GM12892 (cell line): Measurements from ENCODE around the gene OARD1.
"Not testable (repeated sequence)": the region's sequence is repeated elsewhere in the genome, so short reads cannot be mapped to it uniquely, and the experiment has no call there.

ENCODE experiments used
- DNase-seq: peaks from one replicate; pipeline ENCODE4 v3.0.0; 2011; ENCODE audit not compliant: insufficient read length
- FAIRE-seq: peaks from 2 replicates; lab custom pipeline; 2011; peaks lifted over from hg19 to GRCh38; lab: Jason Lieb, UNC
- POLR2A ChIP-seq: IDR thresholded peaks from 2 replicates; pipeline ENCODE4 v1.6.1; 2011; ENCODE audit warnings: low read depth, low read length, control low read depth
- POLR2AphosphoS5 ChIP-seq: IDR thresholded peaks from 2 replicates; pipeline ENCODE4 v1.6.1; 2011; ENCODE audit warnings: low read depth, low read length, control low read depth
- TAF1 ChIP-seq: IDR thresholded peaks from 2 replicates; pipeline ENCODE4 v1.6.1; 2011; ENCODE audit warnings: low read depth, mild to moderate bottlenecking, control low read depth, low read length, borderline replicate concordance

OARD1 gene

GRCh38 chr6:41032830-41033229 lies 39.3 kb downstream of the OARD1 start:
- DNase-seq, result no peak
- no peak for FAIRE-seq
- TF ChIP-seq POLR2AphosphoS5, result no peak
- no peak for TF ChIP-seq POLR2A
- TF ChIP-seq TAF1, result no peak

DNA sequence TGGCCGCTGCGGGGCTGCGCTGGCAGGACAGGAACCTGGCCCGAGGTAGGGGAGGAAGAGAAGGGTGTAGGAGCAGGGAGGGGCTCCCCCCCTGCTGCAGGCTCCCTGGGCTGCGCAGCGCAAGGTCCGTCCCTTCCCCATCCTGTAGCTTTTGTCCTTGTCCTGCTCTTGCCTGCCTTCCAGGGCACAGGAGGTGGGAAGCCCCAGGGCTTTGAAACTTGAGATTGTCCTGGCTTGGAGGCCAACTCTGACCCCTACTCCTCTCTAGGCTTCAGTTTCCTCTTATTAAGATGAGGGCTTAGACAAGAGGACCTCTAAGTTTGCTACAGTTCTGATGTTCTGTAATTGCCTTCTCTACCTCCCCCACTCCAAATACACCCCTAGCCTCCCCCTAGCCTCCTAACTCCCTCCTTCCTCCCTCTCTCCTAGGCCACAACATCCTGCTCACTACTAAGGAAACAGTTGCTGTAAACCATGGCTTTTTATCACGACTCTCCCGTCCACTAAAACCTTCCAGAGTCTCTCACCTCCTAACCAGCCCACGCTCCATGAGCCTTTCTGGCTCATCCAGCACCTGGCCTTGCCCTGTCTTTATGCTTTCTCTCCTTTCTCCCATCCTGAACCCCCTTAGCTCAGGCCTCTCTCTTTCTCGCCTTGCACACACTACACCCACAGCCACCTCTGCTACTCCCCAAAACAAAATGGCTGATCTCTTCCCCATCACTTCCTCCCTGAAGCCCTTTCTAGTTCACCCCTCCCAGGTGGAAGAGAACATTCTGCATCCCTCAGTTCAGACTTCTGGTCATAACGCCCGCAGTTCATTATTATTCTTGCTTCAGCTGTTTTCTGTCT lies 43.4 kb downstream of the OARD1 start:
- FAIRE-seq (no peak), DNase-seq (no peak)
- TF ChIP-seq POLR2AphosphoS5 (no peak), POLR2A (no peak), TAF1 (no peak)

DNA sequence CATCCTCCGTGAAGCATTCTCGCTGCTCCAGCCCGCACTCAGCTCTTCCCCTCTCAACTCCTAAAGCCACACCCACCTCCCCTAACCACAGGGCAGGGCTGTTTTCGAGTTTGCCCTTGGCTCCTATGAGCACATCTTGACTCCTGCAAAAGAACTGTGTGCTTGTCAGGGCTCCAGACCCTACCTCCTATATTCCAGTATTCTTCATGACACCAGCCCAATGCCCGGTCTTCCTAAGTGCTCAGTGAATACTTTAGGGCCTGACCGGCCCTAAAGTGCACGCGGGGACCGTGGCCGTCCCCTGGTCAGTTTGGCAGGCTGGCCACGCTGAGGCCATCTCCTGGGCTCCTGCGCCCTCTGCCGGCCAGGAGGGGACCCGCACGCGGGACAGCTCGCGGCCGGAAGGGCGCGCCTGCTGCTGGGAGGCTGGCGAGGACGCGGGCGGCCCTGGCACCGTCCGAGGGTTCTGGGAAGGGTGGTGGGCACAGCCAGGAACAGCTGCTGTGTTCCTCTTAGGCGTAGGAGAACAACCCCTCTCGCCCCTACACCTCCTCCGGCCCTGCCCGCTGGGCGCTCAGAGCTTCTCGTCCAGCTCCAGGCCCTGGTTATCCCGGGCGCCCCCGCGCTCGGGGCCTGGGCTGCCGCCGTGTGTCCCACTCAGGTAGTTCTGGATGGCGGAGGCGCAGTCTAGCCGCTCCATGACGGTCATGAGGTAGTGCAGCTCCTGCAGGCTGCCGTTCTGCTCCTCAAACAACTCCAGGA lies 44.2 kb downstream of the OARD1 start:
- peak; percentile 86 for DNase-seq
- TF ChIP-seq POLR2A (peak; percentile 44; the same call in 1 of the 2 replicates), TAF1 (0 out of 2 replicates have a peak, but pooled peaks have one; percentile 25), POLR2AphosphoS5 (no peak)
- peak; percentile 90 for FAIRE-seq

- FAIRE-seq (no peak), DNase-seq (no peak)
- no peak for TF ChIP-seq TAF1
- no peak for TF ChIP-seq POLR2AphosphoS5
- no peak for TF ChIP-seq POLR2A
These were observed 44.9 kb downstream of the OARD1 start for GRCh38 chr6:41027241-41027640.

DNA sequence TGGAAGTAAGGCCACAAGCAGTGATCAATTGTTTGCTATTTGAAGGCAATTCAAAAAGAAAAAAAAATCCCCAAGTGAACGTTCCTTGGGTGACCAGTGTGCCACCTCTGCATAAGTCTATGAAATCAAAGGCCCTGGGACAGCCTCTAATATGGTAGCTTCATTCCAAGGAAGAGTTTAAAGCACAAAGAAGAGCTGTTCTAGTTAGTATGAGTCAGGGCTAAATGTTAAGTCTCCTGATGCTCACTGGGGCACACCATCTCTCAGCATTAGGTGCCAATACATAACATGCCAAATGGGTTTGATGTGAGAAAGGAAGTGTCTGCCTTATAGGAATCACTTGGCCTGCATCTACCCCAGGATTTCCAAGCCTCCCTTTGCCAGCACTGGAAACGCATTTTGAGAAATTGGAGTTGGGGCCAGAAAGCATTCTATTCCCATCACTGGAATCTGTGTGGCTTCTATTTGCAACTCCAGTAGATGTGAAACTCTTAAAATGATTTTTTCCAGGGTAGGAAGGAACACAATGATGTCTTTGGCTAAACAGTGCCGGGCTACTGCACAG lies 46.1 kb downstream of the OARD1 start:
- no peak for TF ChIP-seq POLR2AphosphoS5
- no peak for TF ChIP-seq TAF1
- TF ChIP-seq POLR2A, result no peak
- FAIRE-seq (no peak), DNase-seq (no peak)

DNA sequence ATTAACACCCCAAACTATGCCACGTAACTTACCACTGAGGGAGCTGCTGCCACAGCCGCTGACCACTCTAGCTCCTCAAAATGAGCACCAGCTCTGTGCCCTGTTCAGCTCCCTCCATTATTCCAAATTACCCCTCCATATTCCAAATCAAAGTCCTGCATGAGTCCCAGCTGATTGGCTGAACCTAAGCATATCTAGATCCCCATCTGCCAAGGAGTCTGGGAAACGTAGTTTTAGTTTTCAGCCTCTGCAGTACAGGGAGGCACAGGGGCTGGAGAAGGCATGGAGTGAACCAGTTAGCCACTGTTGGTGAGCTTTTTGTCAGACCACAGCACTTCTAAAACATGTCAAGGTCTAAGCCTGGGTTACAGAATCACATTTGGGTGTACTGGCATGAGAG lies 49.0 kb downstream of the OARD1 start:
- TF ChIP-seq POLR2AphosphoS5, result no peak
- TF ChIP-seq TAF1, result no peak
- no peak for TF ChIP-seq POLR2A

DNA sequence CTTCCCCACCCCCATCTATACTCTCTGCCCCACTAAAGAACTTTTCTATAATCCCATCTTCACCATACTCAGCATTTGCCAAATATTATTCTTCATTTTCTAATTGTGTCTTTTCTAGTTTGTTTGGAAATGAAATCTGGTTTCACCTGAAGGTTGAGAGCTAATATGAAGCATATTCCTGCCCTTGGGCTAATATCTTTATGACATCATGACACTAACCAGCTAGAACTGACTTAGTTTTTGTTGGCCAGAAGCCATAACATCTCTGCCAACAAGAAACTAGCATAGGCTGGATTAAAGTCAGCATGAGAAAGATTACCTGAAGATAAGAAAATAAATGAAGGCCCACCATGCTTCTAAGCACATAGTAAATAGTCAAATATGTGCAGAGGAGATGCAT lies 49.9 kb downstream of the OARD1 start:
- FAIRE-seq, result no peak
- TF ChIP-seq POLR2AphosphoS5, result no peak
- TF ChIP-seq POLR2A, result no peak
- TF ChIP-seq TAF1, result no peak
- no peak for DNase-seq

More for the DNA sequence above, 49.0 kb downstream of the OARD1 start:
- no peak for FAIRE-seq
- DNase-seq, result no peak

DNA sequence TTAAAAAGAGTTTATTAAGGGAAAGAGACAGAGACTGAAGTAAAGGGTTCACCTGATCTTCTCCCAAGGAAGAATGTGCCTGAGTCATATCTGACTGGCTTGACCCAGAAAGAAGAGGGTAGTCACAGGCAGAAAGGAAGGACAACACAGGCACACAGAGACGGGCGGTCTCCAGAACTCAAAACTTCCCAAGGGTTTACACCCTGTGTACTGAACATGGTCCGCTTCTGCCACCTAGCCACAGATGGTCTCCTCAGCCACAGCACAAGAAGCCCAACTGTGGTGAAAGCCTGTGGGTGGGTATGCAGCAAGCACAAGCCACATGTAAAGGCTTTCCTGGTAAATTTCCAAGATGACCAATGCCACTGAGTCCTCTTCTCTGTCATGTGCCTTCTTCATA lies 50.3 kb downstream of the OARD1 start:
- FAIRE-seq (no peak), DNase-seq (no peak)

DNA sequence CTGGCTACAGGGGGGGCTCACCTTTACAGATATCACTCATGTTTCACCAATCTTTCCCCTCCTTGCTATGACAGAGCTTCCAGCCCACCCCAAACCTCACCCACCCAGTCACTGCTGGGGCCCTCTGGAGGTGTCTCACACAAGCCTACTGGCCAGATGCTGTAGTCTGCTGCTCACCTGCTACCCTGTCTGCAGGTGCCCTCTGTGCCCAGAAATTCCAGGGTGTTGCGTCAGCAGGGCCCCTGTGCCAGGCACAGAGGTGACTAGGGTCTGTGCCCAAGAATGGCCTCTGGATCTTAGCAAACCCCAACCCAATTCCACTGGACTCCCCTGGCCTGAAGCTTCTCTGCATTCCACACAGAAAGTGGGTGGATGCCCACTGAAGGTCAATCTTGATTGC lies 54.5 kb downstream of the OARD1 start:
- TF ChIP-seq TAF1, result no peak
- TF ChIP-seq POLR2A, result no peak
- TF ChIP-seq POLR2AphosphoS5, result no peak
- DNase-seq (no peak), FAIRE-seq (no peak)

More for the DNA sequence above, 50.3 kb downstream of the OARD1 start:
- no peak for TF ChIP-seq TAF1
- TF ChIP-seq POLR2A, result no peak
- no peak for TF ChIP-seq POLR2AphosphoS5

GRCh38 chr6:41015860-41016259 lies 56.3 kb downstream of the OARD1 start:
- DNase-seq, FAIRE-seq: not testable (repeated sequence)

GRCh38 chr6:41014780-41015179 lies 57.4 kb downstream of the OARD1 start:
- DNase-seq (no peak), FAIRE-seq (no peak)
- no peak for TF ChIP-seq POLR2AphosphoS5
- TF ChIP-seq POLR2A, result no peak
- no peak for TF ChIP-seq TAF1
